ENCODE measurements around the gene LCN1.
A peak's percentile ranks its signal among the peaks of the same experiment; 100 is the strongest.

DNA sequence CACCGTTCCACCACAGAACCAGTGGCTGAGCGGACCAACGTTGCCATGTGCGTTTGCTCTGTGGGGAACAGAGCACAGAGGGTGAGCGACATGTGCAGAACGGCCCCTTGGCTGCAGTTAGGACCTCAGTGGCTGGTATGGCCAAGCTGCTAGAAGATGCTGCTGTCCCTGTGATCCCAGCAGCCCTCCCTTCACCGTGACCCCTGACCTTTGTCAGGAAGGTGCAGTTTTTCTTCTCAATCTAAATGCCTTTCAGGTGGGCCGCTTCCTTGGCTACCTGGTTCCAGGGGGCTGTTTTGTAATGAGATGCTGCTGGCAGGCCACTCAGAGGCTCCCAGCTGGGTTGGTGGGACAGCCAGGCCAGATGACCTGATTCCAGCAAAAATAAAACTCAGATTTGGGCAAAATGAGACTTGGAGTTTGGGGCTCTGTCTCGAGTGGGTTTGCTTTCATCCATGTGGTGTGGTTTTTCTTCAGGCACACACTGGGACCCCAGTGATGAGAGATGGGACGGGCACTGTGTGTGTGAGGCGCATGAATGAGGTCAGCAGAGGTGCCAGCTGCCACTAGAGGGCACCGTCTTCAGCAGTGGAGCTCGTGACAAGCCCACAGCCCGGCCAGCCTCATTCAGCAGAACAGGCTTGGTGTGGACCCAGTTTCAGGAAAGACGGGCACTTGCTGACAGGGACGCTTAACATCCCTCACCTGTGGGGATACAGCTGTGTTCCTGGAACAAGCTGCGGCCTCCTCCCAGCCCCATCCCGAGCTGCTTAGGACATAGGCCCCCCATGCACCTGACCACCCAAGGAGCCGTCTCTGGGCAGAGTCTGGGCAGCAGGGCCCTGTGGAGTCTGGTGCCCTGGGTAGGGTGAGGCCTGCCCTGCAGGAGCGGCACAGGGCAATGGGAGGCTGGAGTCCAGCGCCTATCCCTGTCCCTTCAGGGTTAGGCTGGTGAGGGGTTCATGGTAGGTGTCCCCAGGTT is 16.7 kb upstream of the LCN1 start:
- TF ChIP-seq, protein P1, sequence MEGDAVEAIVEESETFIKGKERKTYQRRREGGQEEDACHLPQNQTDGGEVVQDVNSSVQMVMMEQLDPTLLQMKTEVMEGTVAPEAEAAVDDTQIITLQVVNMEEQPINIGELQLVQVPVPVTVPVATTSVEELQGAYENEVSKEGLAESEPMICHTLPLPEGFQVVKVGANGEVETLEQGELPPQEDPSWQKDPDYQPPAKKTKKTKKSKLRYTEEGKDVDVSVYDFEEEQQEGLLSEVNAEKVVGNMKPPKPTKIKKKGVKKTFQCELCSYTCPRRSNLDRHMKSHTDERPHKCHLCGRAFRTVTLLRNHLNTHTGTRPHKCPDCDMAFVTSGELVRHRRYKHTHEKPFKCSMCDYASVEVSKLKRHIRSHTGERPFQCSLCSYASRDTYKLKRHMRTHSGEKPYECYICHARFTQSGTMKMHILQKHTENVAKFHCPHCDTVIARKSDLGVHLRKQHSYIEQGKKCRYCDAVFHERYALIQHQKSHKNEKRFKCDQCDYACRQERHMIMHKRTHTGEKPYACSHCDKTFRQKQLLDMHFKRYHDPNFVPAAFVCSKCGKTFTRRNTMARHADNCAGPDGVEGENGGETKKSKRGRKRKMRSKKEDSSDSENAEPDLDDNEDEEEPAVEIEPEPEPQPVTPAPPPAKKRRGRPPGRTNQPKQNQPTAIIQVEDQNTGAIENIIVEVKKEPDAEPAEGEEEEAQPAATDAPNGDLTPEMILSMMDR (IDR thresholded peaks at IDR 0.05): peak; percentile 23 to 80
- TF ChIP-seq POLR2AphosphoS5 (IDR thresholded peaks at IDR 0.05) (no peak), POLR2A (IDR thresholded peaks at IDR 0.05) (no peak)

Measured in suprapubic skin (tissue), 4 donors.